NCI-H1105 (cell line): ENCODE measurements around the gene EPDR1.

Experiments
- DNase-seq: peaks from one replicate; lab custom pipeline; 2025; lab: John Stamatoyannopoulos, UW

Gene EPDR1

DNA sequence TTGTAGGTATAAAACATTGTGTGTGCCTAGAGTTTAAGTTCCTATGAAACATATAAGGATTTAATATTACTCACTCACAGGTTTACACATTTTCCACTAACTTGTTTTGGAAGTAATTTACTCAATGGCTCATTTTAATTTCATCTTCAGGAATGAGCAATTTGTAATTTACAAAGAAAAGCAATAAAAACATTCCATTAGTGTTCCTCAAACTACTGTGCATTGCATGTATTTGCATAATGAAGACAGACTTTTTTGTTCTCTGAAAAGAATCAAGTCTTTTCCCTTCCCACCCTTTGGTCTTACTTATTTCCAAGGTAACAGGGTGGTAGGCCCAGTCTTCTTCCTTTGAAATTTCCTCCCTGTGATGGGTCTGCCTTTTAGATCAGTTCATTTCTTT lies 61.2 kb downstream of the EPDR1 start:
- no peak for DNase-seq

DNA sequence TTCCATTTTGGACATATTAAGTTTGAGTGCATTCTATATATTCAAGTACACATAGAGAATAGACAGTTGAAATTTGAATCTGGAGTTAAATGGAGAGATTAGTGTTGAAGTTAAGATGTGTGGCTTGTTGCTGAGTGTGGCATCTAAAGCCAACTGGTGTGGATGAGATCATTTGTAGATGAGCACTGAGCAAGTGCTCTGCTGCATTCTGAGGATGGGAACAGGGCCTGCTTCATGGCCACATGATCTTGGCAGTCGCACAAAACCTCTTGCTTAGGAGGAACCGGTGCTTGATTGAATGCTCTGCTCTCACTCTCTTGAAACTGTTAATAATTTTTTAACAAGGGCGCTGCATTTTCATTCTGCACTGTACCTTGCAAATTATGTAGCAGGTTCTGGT lies 62.0 kb downstream of the EPDR1 start:
- no peak for DNase-seq

DNA sequence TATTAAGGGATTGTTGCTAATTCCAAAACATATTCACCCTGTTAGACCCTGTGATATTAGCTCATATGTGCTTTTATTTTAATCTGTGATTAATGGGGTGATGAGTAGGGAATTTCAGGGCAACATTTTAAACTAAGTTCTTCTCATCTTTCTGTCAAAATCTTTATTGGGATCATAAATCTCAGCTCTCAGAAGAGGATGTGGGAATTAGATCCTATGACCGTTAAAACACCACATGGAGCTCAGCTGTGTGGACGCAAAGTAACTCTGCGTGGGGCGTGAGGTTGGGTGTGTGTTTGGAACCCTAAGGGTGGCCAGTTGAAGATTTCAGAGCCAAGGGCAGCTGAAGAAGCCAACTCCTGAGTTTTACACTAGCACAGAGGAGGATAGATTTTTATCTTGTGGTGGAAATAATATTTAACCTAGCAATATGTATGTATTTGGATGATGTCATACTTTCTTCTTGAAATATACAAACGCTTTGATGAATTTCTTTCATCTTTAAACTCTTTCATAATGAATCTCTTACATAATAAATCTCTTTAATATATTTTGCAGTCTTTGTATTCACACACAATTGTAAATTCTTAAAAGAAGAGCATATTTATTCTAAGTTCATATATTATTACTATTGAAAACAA lies 64.4 kb downstream of the EPDR1 start:
- DNase-seq: no peak

DNA sequence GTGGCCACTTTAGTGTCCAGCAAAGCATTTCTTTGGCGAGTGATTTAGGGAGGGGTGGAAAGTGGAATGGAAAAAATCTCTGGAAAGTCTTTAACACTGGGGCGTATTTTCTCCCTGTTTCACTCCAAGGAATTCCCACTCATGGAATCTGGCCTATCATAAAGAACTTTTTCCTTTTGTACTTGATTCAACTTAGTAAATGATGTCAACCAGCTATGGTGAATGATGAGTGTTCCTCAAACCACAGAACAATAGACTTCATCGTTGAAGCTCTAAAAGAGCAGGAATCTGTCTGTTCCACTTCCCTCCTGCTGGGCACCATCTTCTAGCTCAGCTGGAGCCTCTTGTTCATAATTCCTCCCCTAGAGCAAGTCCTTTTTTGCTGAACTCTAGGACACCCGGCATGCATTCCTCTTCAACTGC lies 66.5 kb downstream of the EPDR1 start:
- DNase-seq: no peak

DNA sequence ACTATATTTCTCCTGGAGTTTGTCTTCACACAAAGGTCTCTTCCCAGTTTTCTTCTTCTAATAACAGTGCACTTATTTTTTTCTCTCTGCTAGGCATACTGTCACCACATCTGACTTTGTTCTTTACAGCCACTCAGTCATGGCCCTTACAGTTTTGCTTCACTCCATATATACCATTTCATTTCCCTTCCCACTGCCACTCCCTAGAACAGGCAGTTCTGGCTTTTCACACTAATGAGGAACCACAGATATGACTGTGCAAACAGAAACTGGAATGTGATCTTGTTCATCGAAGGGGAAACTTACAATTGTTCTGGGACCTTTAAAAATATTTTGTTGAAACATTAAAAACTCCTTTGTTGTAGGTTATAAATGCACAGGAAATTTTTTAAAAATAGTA lies 67.3 kb downstream of the EPDR1 start:
- DNase-seq: no peak

DNA sequence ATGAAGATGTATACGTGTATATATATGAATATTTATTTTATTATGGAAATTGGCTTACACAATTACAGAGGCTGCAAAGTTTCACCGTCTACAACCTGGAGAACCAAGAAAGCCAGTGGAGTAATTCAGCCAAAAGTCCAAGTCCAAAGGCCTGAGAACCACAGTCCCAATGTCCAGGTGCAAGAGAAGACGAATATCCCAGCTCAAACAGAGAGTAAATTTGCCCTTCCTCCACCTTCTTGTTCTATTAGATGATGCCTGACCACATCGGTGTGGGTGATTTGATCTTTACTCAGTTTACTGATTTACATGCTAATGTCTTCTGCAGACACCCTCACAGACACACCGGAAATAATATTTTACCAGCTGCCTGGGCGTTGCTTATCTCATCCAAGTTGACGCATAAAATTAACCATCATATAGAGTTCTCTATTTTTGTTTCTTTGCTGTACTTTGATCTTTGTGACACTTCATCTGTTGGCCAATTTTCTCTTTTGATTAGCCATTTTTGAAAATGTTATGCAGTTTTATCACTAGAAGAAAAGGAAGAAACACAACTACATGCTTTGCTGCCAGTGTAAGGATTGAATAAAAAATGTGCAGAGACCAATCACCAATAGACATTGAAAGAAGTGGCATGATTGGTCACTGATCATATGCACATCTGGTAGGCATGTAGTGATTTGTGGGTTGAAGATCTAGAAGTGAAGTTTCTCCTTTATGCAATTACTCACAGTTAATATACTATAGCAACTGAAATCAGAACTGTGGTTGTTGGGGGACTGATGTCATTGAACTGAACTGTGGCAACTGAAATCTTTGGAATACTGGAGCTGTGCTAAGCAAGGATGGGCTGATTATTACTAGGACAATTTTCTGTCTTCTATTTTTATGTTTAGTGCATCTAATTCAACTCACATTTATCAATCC lies 68.5 kb downstream of the EPDR1 start:
- DNase-seq: no peak

DNA sequence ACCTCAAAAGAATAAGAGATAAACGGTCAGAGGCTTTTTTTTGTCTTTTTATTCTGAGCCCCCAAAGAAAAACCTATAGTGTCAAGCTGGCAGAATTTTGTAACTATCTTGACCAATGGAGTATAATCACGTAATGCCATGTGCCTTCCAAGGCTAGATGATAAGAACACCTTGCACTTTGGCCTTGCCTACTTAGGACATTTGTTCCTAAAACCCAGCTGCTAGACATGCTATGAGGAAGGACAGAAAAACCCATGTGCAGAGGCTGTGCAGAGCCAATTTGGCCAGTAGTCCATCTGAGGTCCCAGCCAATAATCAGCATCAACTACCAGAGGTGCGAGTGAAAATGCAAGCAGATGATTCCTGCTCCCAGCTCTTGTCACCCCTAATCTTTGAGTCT lies 69.9 kb downstream of the EPDR1 start:
- DNase-seq: no peak

DNA sequence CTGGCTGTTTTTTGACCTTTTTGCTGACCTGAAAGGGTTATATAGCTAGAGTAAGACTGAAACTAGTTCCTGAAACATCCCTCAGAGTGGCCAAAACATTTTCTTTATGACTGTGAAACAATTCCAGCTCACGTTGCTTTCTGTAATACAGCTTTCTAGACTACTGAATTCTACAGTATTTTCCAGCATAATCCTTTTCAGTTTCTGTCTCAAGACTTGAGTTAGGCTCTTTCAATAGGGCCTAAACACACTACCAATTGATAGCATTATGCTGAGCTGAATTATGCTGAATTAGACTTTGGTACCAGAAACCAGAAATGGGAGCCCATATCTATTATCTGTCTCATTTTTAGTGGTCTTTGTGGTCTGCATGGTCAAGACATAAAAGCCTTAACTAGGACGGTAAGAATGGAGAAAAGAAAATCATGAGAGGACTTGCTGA lies 72.6 kb downstream of the EPDR1 start:
- DNase-seq: no peak

DNA sequence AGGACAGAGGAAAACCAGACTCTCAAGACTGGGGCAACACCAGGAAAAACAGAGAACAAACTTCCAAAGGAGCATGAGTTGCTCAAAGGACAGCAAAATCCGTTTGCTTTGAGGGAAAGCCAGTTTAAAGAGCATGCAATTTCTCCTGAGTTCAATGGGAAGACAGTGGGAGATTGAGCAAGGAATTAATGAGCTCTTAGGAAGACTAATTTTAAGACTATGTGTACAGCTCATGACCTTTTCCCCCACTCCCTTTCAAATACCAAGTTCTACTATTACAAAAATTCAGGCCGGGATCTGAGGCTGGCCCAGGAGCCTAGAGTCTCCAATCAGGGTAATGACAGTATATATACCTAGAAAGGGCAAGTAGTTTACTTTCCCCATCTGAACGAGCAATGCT lies 79.2 kb downstream of the EPDR1 start:
- no peak for DNase-seq

DNA sequence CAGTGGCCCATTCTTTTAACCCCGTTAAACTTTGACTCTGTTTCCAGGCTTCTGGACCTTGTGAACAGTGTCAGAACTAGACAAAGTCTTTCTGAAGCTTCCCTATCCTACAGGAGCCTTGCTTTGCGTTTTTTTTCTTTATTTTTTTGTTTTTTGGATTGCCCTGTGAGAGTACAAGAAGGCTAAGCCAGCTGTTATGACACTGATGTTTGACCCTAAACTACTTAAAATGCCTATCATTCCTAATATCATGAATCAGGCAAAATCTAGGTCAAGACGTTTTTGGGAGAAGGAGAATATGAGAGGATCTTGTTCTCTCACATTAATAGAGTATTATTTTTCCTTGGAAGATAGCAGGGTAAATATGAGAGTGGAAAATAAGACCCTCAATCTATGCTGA lies 79.8 kb downstream of the EPDR1 start:
- no peak for DNase-seq
